Dermis blood vessel endothelial cell (primary cell): ENCODE results near the gene EGLN2. TPM values are rescaled to one million over a fixed set of nuclear protein-coding genes. Genes with fewer than 3 reads are reported as not detected.
"Not testable (repeated sequence)": the region's sequence is repeated elsewhere in the genome, so short reads cannot be mapped to it uniquely, and the experiment has no call there.

ENCODE experiments used
- DNase-seq: peaks from one replicate; pipeline ENCODE4 v3.0.0; 2010
- total RNA-seq: library from RNA; depleted of rRNA; stranded (reverse); fragments of >200 nt; gene quantifications from 2 replicates; pipeline ENCODE4 v1.2.3, GENCODE V29; 2014

EGLN2 gene
- total RNA-seq, 1 donor from 2014 or later, result 197 TPM

GRCh38 chr19:40776932-40777644 lies 21.9 kb upstream of the EGLN2 start:
- peak; percentile 95 for DNase-seq

GRCh38 chr19:40777645-40777936 lies 21.4 kb upstream of the EGLN2 start:
- DNase-seq, result no peak

- peak; percentile 100 for DNase-seq
These were observed 20.9 kb upstream of the EGLN2 start, which contains the start of gene RAB4B for GRCh38 chr19:40777937-40778705. TSS of gene RAB4B (plus strand) at chr19:40778247. CDS start at chr19:40778376, 129 bp downstream.

GRCh38 chr19:40778706-40779284 lies 20.2 kb upstream of the EGLN2 start:
- DNase-seq, result peak; percentile 43

GRCh38 chr19:40780582-40780981 lies 18.4 kb upstream of the EGLN2 start:
- no peak for DNase-seq

GRCh38 chr19:40781140-40781539 lies 17.9 kb upstream of the EGLN2 start:
- no peak for DNase-seq

GRCh38 chr19:40783711-40784110 lies 15.3 kb upstream of the EGLN2 start:
- DNase-seq, result no peak

GRCh38 chr19:40784146-40784545 lies 14.8 kb upstream of the EGLN2 start:
- DNase-seq, result not testable (repeated sequence)

- DNase-seq, result no peak
These were observed 13.5 kb upstream of the EGLN2 start for GRCh38 chr19:40785526-40785925.

GRCh38 chr19:40786060-40787037 lies 12.6 kb upstream of the EGLN2 start:
- DNase-seq, result no peak

GRCh38 chr19:40791349-40791748 lies 7.6 kb upstream of the EGLN2 start:
- no peak for DNase-seq

GRCh38 chr19:40791996-40792395 lies 7.0 kb upstream of the EGLN2 start:
- no peak for DNase-seq

GRCh38 chr19:40797166-40797962 lies 1.6 kb upstream of the EGLN2 start:
- no peak for DNase-seq

GRCh38 chr19:40797963-40798682 lies 868 bp upstream of the EGLN2 start:
- DNase-seq, result peak; percentile 82

- peak; percentile 72 for DNase-seq
These were observed 757 bp downstream of the EGLN2 start for GRCh38 chr19:40799558-40800338.

GRCh38 chr19:40800339-40800996 lies 1.5 kb downstream of the EGLN2 start:
- peak; percentile 22 for DNase-seq

GRCh38 chr19:40800997-40801377 lies 2.0 kb downstream of the EGLN2 start:
- peak; percentile 12 for DNase-seq

- peak; percentile 22 for DNase-seq
These were observed 2.7 kb downstream of the EGLN2 start for GRCh38 chr19:40801426-40802299.
